ENCODE measurements around the gene GSTT2.
"Not testable (repeated sequence)": the region's sequence is repeated elsewhere in the genome, so short reads cannot be mapped to it uniquely, and the experiment has no call there.

GSTT2 gene

GRCh38 chr22:23979557-23980240 lies at the start of gene GSTT2:
Gene GSTT2 (plus strand): TSS chr22:23980134.
- not testable (repeated sequence) for DNase-seq

GRCh38 chr22:23938328-23939016 lies 41.5 kb upstream of the GSTT2 start:
- DNase-seq = no peak

- DNase-seq = no peak
These were observed 40.9 kb upstream of the GSTT2 start for GRCh38 chr22:23939017-23939357.

GRCh38 chr22:23940166-23940565 lies 39.8 kb upstream of the GSTT2 start:
- not testable (repeated sequence) for DNase-seq

GRCh38 chr22:23947391-23947790 lies 32.5 kb upstream of the GSTT2 start:
- not testable (repeated sequence) for DNase-seq

- not testable (repeated sequence) for DNase-seq
These were observed 30.2 kb upstream of the GSTT2 start for GRCh38 chr22:23949764-23950163.

- DNase-seq = not testable (repeated sequence)
These were observed 28.6 kb upstream of the GSTT2 start for GRCh38 chr22:23951383-23951782.

- not testable (repeated sequence) for DNase-seq
These were observed 27.0 kb upstream of the GSTT2 start for GRCh38 chr22:23952794-23953405.

- DNase-seq = not testable (repeated sequence)
These were observed 26.4 kb upstream of the GSTT2 start for GRCh38 chr22:23953485-23953884.

GRCh38 chr22:23954193-23954990 lies 25.5 kb upstream of the GSTT2 start:
- not testable (repeated sequence) for DNase-seq

- not testable (repeated sequence) for DNase-seq
These were observed 25.0 kb upstream of the GSTT2 start for GRCh38 chr22:23954991-23955305.

- DNase-seq = not testable (repeated sequence)
These were observed 24.0 kb upstream of the GSTT2 start for GRCh38 chr22:23955886-23956285.

- not testable (repeated sequence) for DNase-seq
These were observed 23.5 kb upstream of the GSTT2 start for GRCh38 chr22:23956301-23956900.

GRCh38 chr22:23961084-23961771 lies 18.7 kb upstream of the GSTT2 start, which contains the start of gene GSTT2B:
Gene GSTT2B (minus strand): TSS chr22:23961195. CDS start chr22:23961131, 64 bp downstream.
- not testable (repeated sequence) for DNase-seq

- not testable (repeated sequence) for DNase-seq
These were observed 13.8 kb upstream of the GSTT2 start for GRCh38 chr22:23966094-23966493.

- not testable (repeated sequence) for DNase-seq
These were observed 13.4 kb upstream of the GSTT2 start, which contains the start of gene DDTL for GRCh38 chr22:23966568-23966967. Gene DDTL (plus strand): TSS chr22:23966888. CDS start chr22:23966915, 27 bp downstream.

- DNase-seq = no peak
These were observed 10.9 kb upstream of the GSTT2 start for GRCh38 chr22:23969071-23969470.

GRCh38 chr22:23970201-23970641 lies 9.7 kb upstream of the GSTT2 start:
- DNase-seq = no peak

GRCh38 chr22:23970816-23971486 lies 9.0 kb upstream of the GSTT2 start:
- no peak for DNase-seq

- not testable (repeated sequence) for DNase-seq
These were observed 8.0 kb upstream of the GSTT2 start for GRCh38 chr22:23971927-23972326.

- not testable (repeated sequence) for DNase-seq
These were observed 5.6 kb upstream of the GSTT2 start, which contains the start of gene DDT for GRCh38 chr22:23974345-23974744. Gene DDT (minus strand): TSS chr22:23974441. CDS start chr22:23974414, 27 bp downstream.
